Cerebellar cortex (tissue), 1 donor: ENCODE data around the gene GTSE1.
A peak's percentile ranks its signal among the peaks of the same experiment; 100 is the strongest.

Experiments used
- DNase-seq: peaks from one replicate; pipeline ENCODE4 v3.0.0-alpha.2; 2015; ENCODE audit warnings: low spot score

Gene GTSE1

DNA sequence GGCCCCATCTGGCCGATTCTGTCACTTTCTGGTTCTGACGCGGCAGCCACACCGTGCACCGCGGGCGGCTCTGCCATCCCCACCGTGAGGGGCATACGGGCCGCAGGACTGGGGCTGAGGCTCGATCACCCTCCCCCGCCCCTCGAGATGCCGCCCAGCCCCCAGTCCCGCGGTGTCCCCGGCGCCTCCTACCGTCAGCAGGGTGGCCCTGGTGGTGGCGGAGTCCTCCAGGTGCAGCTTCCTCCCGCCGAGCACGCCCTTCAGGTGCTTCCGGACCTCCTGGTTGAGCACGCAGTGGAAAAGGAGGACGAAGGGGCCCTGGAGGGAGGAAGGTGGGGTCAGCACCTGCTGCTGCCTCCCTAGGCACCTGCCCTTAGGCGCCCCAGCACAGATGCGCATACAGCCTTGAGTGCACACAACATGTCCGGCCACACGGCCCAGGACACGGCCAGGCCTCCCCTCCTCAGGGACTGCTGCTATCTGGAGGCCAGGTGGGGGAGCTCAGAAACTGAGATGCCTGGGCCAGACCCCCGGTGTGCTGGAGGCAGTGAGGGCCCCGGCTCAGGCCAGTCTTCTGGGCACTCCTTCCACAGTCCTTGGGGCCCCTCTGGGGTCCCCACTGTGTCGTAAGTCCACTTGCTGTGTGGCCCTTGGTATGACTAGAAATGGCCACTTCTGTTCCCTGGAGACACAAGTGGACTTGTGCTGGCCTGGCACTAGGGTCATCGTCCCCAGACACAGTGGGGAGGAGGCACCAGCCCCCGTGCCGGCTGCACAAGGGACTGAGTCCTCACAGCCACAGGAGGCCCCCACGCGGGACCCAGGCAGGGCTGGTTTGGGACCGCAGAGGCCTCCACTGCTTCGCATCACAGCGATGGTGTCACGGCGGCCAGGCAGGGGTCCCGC is 70.4 kb downstream of the GTSE1 start:
- no peak for DNase-seq

GRCh38 chr22:46367707-46368191 is 71.1 kb downstream of the GTSE1 start:
- DNase-seq, result peak; percentile 33

DNA sequence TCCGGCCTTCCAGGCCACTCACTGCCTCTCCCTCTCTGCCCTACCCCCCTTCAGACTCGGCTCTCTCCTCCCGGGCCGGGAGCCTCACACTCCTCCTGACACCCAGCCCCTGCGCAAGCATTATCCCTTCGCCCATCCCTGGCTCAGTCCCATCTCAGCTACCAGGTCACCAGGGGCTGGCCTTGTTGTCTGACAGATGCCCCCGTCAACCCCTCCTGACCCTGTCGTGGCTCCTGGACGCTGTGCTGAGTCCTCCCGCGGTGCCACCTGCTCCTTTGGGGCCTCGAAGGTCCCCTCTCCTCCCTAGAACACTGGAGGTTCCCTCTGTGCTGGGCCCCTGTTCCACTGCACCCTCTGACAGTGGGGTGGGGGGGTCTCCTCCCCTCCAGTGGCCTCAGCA is 71.8 kb downstream of the GTSE1 start:
- DNase-seq, result no peak

DNA sequence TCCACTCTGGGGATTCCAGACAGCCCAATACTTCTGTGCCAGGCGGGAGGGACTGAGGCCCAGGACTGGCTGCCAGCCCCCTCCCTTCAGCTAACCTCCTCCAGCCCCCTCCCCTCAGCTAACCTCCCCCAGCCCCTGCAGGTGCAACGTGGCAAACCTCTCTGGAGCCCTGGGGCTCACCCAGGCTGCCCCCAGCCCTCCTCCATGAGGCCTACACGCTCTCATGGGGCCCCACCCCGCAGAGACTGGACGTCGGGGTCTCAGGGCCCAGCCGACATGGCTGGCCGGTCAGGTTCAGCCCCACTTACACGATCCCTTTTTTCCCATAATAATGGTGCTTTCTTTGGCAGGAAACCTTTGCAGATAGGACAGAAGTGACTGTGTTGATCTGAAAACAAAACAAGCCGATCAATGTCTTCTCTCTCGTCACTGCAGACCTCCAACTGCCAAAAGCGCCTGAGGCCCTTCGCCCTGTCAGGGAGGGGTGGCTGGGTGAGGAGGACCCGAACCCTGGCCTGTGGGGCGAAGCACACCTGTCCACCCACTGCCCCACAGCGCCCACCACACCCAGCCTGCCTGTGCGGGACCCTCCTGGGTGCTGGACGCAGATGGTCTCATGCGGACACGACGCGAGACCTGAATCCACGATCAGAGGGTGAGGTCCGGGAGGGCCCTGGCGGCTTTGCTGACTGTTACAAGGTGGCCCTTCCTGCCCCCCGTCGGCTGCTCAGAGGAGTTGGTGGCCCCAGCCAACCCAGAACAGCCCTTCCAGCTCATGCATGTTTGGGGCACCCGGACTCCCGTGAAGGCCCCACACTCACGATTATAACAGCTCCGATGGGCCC is 72.4 kb downstream of the GTSE1 start:
- DNase-seq, result no peak

DNA sequence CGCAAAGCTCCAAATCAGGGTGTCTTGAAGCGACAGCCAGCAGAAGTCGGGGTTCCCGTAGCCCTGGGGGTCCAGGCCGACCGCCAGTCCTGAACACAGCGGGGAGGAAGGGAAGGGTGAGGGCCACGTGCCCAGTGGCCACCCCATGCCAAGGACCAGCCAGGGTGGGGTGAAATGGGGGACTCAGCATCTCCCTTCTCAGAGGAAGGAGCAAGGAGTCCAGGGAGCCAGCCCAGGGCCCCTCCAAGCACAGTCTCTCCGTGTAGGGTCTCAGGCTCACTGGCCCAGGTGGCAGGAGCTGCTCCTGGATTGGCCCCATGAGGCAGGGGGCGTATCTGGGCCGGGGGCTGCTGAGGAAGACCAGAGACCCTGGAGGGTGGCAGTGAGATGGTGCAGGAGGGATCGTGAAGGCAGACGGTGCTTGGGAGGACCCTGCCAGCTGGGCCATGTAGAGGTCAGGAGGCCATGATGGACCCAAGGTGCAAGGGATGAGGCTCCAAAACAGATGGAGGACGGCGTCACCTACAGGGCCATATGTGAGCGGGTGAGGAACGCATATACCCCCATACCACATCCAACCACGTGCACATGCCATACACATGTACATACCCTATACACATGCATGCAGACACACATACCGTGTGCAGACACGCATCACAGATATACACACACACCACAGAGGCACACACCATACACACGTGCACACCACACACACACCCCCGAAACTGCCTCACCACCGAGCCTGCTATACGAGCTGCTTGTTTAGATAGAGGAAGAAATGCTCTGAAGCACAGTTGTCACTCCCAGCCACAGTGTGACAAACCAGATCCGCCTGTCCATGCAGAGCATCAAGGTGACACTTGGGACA is 73.3 kb downstream of the GTSE1 start:
- DNase-seq, result no peak

DNA sequence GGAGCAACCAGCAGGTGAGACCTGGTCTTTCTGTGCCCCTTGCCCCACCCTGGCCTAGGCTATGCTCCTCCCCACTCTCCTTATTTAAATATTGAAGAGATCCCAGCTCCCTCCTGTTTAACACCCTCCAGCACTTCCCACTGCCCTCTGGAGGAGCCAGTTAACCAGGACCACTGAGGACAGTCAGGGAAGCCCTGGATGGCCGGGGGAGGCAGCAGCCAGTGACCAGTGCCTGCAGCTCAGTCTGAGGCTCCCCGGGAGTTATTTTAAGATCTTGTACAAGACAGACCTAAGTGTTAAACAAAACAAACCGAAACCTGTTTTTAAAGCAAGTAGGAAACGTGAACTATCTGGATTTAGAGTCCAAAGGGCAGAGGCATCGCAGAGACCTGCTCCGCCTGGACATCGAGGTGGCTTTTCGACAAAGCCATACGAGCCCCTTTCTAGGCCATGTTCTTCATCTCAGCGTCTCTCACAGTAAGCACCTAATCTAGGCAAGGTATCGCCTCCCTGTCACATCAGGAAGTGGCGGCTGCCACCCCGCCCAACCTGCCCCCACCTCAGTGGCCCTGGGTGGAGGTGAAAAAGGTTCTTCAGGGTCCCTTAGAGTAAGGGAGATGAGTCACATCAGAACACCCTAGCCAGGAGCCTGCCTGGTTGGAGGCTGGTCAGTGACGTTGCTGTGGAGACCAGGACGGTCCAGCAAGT is 74.1 kb downstream of the GTSE1 start:
- no peak for DNase-seq

DNA sequence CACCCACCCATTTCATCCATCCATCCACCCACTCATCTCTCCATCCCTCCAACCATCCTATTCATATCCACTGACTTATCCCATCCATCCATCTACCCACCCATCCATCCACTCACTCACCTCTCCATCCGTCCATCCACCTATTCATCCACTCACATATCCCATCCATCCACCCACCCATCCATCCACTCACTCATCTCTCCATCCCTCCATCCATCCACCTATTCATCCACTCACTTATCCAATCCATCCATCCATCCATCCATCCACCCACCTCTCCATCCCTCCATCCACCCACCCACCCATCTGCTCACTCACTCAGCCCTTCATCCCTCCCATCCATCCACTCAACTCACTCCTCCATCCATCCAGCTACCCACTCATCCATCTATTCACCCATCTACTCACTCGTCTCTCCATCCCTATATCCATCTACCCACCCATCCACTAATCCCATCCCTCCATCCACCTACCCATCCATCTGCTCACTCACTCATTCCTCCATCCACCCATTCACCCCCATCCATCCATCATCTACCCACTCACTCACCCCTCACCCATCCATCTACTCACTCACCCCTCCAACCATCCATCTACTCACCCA is 75.1 kb downstream of the GTSE1 start:
- no peak for DNase-seq

DNA sequence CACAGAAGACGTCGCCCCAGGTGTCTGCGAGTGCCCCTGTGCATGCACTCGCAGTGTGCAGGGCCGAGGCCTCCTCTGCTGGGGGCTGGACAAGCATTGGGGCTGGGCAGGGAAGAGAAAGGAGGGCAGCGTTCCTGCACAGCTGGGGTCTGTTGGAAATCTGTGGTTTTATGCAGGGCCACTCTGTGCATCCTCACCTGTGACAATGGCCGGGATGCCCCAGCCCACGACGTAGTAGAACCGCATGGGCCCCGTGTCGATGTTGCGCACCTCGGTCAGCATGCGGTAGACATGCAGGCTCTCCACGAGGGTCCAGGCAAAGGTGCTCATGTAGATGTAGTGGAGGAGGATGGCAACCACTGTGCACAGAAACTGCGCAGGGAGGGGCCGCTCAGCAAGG is 76.0 kb downstream of the GTSE1 start:
- DNase-seq, result no peak

GRCh38 chr22:46373159-46373558 is 76.5 kb downstream of the GTSE1 start:
- DNase-seq, result no peak

- DNase-seq, result no peak
These were observed 77.4 kb downstream of the GTSE1 start for GRCh38 chr22:46373921-46374662.

DNA sequence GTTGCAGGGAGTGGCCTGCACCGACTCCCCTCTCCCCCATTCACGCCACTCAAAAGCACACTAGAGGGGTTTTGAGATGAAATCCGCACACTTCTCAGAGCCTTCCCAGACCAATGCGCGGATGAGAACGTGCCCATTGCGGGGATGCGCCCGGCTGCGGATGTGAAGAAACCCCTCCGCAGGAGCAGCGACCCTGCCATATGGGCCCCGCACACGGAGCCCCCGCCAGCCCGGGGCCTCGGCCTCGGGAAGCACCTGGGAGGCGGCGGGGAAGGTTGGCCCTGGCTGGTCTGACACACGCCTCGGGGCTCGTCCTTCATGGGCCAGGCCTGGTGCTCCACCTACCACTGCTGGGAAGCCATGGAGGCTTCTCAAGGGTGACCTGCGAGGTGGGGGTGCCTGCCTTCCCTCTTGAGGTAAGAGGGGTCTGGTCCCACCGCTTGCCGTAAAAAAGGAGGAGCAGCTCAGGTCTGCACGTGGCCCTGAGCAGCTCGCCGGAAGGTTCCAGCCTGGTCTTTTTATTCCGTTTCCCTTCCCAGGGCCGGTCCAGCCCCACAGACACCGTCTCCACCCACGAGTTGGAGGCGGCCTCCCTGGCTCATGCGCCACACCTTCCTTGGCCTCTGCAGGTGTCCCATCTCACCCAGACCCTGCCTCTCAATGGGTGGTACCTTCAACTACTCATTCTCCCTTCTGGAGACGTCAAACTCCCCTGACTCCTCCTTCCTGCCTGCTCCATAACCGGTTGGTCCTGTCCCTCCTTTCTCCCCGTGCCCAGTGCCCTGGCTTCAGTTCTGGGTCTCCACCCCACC is 78.2 kb downstream of the GTSE1 start:
- no peak for DNase-seq

DNA sequence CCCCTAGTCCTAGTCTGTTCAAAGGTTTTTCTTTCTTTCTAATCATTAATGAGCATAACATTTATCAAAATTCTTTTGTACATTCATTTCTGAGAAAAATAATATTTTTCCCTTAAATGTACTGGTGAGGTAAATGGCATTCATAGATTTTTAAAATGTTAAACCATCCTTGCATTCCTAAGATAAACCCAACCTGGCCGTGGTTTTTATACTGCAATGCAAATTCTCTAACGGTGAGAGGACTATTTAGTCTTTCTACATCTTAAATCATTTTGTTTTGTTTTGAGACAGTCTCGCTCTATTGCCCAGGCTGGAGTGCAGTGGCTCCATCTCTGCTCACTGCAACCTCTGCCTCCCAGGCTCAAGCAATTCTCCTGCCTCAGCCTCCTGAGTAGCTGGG is 79.4 kb downstream of the GTSE1 start:
- DNase-seq, result no peak

DNA sequence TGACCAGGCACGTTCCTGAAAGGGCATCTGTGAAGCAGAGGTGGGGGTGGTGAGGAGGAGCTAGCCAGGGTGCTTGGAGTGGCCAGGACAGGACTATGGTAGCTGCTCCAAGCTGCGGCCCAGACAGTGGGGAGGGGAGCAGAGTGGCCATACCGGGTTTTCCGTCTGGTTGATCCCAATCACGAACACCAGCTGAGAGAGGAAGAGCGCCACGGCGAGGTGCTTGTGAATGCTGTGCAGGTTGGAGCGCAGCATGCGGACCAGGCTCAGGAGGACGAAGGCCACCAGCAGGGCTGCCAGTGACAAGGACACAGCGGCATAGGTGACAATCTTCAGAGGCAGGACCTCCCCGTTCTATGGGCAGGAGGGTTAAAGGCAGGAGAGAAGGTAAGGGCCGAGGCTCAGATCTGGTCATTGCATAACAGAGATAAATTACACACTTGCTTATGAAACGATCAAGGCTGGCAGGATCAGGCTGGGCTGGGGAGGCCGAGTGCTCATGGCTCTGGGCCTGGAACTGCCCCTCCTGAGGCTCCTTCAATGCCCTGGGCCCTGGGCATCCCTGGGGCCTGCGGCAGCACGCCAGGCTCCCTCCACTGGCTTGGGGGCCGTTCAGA is 80.3 kb downstream of the GTSE1 start:
- no peak for DNase-seq

- no peak for DNase-seq
These were observed 81.1 kb downstream of the GTSE1 start for GRCh38 chr22:46377525-46378425.

GRCh38 chr22:46378426-46379065 is 81.9 kb downstream of the GTSE1 start:
- DNase-seq, result no peak

DNA sequence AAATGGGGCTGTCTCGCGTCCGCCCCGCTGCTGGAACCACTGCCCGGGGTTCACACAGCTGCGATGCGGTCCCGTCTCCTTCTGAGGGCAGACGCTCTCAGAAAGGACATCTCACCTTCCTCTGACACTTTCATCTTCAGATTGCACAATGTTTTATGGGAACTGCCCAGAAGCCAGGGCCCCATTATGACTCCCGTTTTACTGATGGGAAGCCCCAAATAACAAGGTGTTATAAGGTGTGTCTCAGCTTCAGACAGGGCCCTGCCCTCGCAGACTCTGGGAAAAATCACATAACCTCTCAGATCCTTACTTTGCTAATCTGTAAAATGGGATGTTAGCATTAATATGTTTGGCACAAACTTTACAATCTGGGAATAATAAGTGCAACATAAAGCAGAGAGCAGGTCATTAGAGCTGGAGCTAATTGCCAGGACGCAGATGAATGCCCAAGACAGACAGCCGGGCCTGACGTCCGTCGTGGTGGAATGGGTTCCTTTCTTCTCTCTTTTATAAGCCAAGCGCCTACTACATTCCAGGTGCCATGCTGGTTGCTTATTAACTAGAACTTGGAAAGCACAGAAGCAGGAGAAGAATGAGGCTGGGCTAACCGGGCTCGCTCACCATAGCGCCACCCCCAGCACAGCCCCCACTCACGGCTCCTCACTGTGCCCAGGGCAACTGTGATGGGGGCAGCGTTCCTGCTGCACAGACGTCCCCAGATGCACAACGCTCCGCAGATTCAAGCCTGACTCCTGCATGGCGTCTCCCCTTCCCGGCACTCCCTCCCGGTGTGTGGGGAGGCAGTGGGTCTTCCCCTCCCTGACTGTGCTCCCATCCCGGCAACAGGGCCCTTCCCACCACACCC is 82.6 kb downstream of the GTSE1 start:
- DNase-seq, result no peak
